GM12892 (cell line): ENCODE results near the gene DNAAF5.
"Not testable (repeated sequence)": the region's sequence is repeated elsewhere in the genome, so short reads cannot be mapped to it uniquely, and the experiment has no call there.

Experiments
- DNase-seq: peaks from one replicate; pipeline ENCODE4 v3.0.0; 2011; ENCODE audit not compliant: insufficient read length
- FAIRE-seq: peaks from 2 replicates; lab custom pipeline; 2011; peaks lifted over from hg19 to GRCh38; lab: Jason Lieb, UNC
- POLR2A ChIP-seq: IDR thresholded peaks from 2 replicates; pipeline ENCODE4 v1.6.1; 2011; ENCODE audit warnings: low read depth, low read length, control low read depth
- POLR2AphosphoS5 ChIP-seq: IDR thresholded peaks from 2 replicates; pipeline ENCODE4 v1.6.1; 2011; ENCODE audit warnings: low read depth, low read length, control low read depth
- TAF1 ChIP-seq: IDR thresholded peaks from 2 replicates; pipeline ENCODE4 v1.6.1; 2011; ENCODE audit warnings: low read depth, mild to moderate bottlenecking, control low read depth, low read length, borderline replicate concordance

DNAAF5 gene

GRCh38 chr7:746155-747061 lies 19.9 kb downstream of the DNAAF5 start:
- DNase-seq (no peak), FAIRE-seq (no peak)
- TF ChIP-seq POLR2A (no peak), POLR2AphosphoS5 (no peak), TAF1 (no peak)

- TF ChIP-seq POLR2AphosphoS5 (no peak), TAF1 (no peak)
- DNase-seq (no peak), FAIRE-seq (no peak)
These were observed 20.7 kb downstream of the DNAAF5 start for GRCh38 chr7:747186-747585.

- no peak for TF ChIP-seq POLR2A
- no peak for TF ChIP-seq POLR2AphosphoS5
- TF ChIP-seq TAF1: no peak
These were observed 21.9 kb downstream of the DNAAF5 start for GRCh38 chr7:748446-748845.

GRCh38 chr7:749140-749551 lies 22.6 kb downstream of the DNAAF5 start:
- FAIRE-seq (no peak), DNase-seq (no peak)
- TF ChIP-seq POLR2AphosphoS5 (no peak), TAF1 (no peak), POLR2A (no peak)

More at GRCh38 chr7:748446-748845, 21.9 kb downstream of the DNAAF5 start:
- FAIRE-seq (no peak), DNase-seq (no peak)

GRCh38 chr7:750111-750905 lies 23.8 kb downstream of the DNAAF5 start:
- DNase-seq: no peak
- FAIRE-seq: no peak
- no peak for TF ChIP-seq POLR2AphosphoS5
- no peak for TF ChIP-seq POLR2A
- no peak for TF ChIP-seq TAF1

- no peak for FAIRE-seq
- TF ChIP-seq TAF1 (no peak), POLR2AphosphoS5 (no peak), POLR2A (no peak)
- DNase-seq: no peak
These were observed 25.3 kb downstream of the DNAAF5 start for GRCh38 chr7:751826-752225.

- not testable (repeated sequence) for DNase-seq, FAIRE-seq
These were observed 25.8 kb downstream of the DNAAF5 start for GRCh38 chr7:752256-752655.

GRCh38 chr7:753190-753589 lies 26.7 kb downstream of the DNAAF5 start:
- no peak for TF ChIP-seq TAF1
- TF ChIP-seq POLR2AphosphoS5: no peak
- TF ChIP-seq POLR2A: no peak
- no peak for FAIRE-seq
- DNase-seq: no peak

- DNase-seq (no peak), FAIRE-seq (no peak)
- TF ChIP-seq TAF1: no peak
- no peak for TF ChIP-seq POLR2A
These were observed 28.3 kb downstream of the DNAAF5 start for GRCh38 chr7:754531-755412.

- TF ChIP-seq POLR2AphosphoS5 (no peak), TAF1 (no peak), POLR2A (no peak)
- DNase-seq: no peak
- FAIRE-seq: no peak
These were observed 28.9 kb downstream of the DNAAF5 start for GRCh38 chr7:755413-755805.
